GM18858 (cell line): ENCODE results near the gene ZGLP1.

ENCODE experiments used
- ATAC-seq: cut with Tn5 transposase; IDR thresholded peaks from one replicate; pipeline ENCODE4 v1.9.1; 2021; ENCODE audit not compliant: unreplicated experiment

Gene ZGLP1

DNA sequence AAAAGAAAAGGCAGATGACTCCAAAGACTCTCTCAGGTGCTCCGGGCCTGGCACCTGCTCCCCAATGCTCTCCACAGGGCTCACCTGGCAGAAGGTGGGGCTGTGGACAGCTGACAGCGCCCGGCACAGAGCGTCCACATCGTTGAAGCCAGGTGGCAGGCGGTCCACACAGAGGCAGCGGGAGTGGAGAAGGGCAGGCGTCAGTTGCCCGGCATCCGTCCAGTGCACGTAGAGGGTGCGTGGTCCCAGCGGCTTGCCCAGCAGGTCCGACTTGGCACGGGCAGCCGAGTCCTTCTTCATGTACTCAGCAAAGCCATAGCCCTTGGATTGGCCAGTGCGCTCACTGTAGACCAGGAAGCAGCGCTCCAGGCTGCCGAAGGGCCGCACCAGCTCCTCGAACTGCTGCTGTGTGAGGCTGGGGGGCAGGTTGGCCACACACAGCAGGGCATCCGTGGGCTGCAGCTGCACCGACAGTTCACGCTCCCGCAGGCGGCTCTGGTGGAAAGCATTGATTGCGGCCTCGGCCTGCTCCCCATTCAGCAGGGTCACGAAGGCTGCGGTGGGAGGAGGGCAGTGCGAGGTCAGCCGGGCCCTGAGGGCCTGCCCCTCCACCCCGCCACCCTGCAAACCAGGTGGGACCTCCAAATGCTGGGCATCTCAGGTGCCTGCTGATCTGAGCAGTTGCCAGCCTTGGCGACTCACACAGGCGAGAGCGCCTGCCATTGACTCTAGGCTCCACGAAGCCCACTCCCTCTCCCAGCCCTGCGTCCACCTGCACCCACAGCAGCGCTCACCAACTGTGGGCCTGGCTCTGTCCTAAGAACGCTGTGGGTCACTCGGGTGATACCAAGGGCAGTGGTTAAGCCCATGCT is 19.2 kb upstream of the ZGLP1 start:
- no peak for ATAC-seq

- ATAC-seq, result no peak
Observed at GRCh38 chr19:10327793-10328192, 18.2 kb upstream of the ZGLP1 start.

- ATAC-seq, result no peak
Observed at GRCh38 chr19:10325732-10326131, 16.1 kb upstream of the ZGLP1 start.

DNA sequence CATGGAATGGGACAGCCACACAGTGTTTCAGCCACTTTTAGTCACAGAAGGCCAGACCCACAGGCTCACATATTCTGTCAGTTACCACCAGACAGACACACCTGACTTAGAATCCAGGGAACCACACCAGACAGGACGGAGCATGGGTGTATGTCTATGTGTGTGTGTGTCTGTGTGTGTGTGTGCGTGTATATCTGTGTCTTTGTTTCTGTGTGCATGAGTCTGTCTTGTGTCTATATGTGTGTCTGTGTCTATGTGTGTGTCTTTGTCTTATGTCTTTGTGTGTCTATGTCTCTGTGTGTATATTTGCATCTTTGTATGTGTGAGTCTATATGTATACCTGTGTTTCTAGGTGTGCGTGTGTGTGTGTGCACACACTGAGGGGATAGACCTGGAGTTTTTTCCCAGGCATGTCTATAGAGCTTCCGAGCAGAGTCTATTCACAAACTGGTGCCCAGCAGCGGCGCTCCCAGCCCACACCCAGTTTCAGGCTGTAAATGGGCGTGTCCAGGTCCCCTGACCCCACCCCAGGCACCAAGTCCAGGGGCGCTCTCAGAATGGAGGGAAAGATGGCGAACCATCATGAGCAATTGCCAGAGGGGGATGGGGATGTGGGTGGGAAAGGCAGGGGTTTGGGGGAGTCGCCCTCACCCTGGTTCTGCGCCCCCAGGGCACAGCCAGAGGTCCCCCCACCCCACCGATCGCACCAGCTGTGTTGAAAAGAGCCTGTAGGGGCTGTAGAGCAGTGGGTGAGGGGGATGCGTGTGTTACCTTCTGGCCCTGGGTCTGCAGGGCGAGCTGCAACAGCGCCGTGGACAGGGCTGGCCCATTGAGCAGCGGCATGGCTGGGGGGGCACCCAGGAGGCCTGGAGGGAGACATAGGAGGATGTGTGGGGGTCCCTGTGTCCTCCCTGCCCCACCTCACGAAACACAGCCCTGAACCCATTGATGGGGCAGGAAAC is 12.5 kb upstream of the ZGLP1 start:
- ATAC-seq, result no peak

GRCh38 chr19:10321417-10321797 is 11.8 kb upstream of the ZGLP1 start:
- ATAC-seq, result no peak

- no peak for ATAC-seq
Observed at GRCh38 chr19:10320602-10321416, 11.2 kb upstream of the ZGLP1 start.

GRCh38 chr19:10318807-10319682 is 9.4 kb upstream of the ZGLP1 start:
- ATAC-seq, result no peak

GRCh38 chr19:10317857-10318462 is 8.3 kb upstream of the ZGLP1 start:
- no peak for ATAC-seq

GRCh38 chr19:10317045-10317856 is 7.6 kb upstream of the ZGLP1 start:
- ATAC-seq, result no peak

GRCh38 chr19:10316229-10317044 is 6.8 kb upstream of the ZGLP1 start:
- no peak for ATAC-seq

DNA sequence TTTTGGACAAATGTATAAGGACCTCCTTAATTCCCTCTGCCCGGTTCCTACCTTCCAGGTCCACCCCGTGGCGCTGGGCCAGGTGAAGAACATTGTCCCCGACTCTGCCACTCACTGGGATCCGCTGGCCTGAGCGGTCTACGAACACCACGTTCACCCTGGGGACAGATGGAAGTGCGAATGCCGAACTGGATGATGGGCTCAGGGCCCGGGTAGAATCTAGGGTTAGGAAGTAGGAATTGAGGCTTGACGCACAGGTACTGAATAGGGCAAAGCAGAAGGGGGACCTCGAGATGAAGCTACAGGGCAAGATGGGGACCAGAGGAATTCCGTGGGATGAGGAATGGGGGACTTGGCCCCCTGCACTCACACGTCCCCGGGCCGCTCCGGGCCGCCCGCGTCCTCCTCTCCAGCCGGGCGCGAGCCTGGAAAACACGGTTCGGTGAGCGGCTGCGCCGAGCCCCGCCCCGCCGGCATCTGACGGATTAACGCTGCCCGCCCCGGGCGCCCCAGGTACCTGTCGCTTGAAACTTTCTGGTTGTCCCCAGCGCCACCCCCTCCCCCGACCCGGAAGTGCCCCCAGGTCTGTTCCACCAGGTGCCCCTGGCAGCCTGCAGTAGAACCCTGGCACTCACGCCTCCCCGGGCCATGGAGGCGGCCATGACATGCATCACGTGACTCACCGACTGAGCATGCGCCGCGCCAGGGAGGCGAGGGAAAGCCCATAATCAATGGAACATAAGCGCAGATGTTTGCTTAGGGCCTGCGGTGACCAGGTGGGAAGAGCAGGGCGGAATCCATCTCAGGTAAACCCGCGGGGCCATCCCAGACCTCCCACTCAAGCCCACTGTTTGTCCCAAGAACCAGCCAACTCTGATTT is 6.0 kb upstream of the ZGLP1 start, which contains the start of gene FDX2:
Gene FDX2 (minus strand): TSS at position 681 of the 880 bp plus-strand sequence. CDS start 19 bp downstream, at position 662.
- ATAC-seq, result no peak

- ATAC-seq, result no peak
Observed at GRCh38 chr19:10306327-10306726, 3.3 kb downstream of the ZGLP1 start.

DNA sequence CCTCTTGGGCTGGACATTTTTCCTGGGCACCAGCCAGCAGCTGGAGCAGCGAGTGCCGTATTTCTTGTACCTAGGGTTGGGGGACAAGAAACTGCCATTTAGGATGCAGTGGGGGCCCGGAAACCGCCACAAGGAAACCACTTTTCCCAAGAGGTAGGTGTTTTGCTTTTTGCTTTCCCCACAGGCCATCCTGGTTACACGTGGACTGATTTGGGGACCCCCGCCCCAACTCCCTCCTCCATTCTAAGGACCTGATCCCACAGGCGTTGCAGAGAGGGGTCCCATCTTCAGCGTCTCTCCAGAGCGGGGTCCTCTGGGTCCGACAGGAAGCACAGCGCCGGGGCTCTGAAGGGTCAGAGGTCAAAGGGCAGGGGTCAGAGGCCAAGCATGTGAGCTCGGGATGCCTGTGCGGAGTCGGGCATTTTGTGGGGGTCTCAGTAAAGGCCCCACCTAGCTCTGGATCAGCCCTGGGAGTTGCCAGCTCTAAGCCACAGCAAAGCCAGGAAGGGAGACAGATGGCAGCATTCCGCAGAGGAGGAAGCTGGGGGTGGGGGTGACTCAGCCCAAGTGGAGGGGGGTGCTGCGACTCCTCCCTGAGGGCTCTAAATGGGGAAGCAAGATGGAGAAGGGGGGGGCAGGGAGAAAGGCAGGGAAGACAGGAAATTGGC is 4.3 kb downstream of the ZGLP1 start:
- no peak for ATAC-seq

- ATAC-seq, result no peak
Observed at GRCh38 chr19:10299545-10300458, 9.8 kb downstream of the ZGLP1 start.
